Brain pericyte (primary cell): Measurements from ENCODE around the gene LNX1.

ENCODE experiments used
- DNase-seq: peaks from one replicate; pipeline ENCODE4 v3.0.0-alpha.2; 2012; ENCODE audit warnings: low read depth, low spot score

Gene LNX1

GRCh38 chr4:53536328-53536727 lies 55.0 kb downstream of the LNX1 start:
- DNase-seq = no peak

DNA sequence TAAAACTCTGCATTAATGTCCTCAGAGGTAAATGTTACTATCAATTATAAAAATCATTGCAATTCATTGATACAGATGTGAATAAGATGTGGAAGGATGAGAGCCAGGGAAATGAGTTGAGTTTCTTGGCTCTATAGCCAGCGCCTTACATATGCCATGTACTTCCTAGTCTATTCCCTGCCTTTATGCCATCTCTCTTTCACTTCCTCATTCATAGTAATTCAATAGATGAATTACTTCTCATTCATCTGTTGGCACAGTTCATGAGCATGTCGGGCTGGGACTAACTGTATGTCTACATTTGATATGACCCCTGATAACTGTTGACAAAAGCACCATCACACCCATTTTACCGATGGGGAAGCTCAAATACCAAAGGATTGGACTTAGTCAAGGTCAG lies 55.7 kb downstream of the LNX1 start:
- no peak for DNase-seq

DNA sequence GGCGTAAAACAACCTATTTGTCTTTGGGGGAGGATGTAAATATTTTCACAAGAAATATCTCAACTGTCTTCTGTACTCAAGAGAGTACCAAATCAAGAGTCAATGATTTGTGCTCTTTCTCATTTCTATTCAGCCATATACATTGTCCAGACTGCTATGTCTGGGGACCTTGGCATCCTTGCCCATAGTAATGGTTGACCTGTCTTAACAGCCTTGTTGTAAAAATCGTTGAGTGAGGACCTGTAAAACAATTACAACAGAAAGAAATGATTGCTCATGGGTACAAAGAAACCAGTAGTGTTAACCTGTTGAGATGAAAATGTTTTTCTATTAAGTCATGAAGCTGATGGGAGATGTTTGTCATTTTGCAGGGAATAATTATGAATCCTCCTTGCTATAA lies 56.6 kb downstream of the LNX1 start:
- no peak for DNase-seq

GRCh38 chr4:53532521-53532920 lies 58.8 kb downstream of the LNX1 start:
- DNase-seq = no peak

GRCh38 chr4:53531585-53532224 lies 59.6 kb downstream of the LNX1 start:
- DNase-seq = no peak

GRCh38 chr4:53529025-53529424 lies 62.3 kb downstream of the LNX1 start:
- no peak for DNase-seq

DNA sequence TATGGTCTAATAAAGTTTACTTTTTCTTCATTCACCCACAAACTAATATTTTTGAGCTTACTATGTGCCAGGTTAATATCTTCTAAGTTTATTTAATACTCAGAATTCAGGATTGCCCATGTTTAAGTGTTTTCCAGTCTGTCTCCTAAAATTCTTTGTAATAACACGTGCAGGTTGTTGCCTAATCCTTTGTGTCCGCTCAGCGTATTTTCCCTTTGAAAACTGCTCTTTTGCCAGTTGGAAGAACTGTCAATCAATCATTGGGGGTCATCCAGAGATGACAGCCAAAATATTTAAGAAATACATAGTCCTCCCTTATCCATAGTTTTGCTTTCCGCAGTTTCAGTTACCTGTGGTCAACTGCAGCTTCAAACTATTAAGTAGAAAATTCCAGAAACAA lies 63.4 kb downstream of the LNX1 start:
- DNase-seq = no peak

- no peak for DNase-seq
These were observed 64.0 kb downstream of the LNX1 start for GRCh38 chr4:53527326-53527725.

GRCh38 chr4:53522334-53522733 lies 69.0 kb downstream of the LNX1 start:
- DNase-seq = no peak

- no peak for DNase-seq
These were observed 71.2 kb downstream of the LNX1 start for GRCh38 chr4:53520116-53520515.

DNA sequence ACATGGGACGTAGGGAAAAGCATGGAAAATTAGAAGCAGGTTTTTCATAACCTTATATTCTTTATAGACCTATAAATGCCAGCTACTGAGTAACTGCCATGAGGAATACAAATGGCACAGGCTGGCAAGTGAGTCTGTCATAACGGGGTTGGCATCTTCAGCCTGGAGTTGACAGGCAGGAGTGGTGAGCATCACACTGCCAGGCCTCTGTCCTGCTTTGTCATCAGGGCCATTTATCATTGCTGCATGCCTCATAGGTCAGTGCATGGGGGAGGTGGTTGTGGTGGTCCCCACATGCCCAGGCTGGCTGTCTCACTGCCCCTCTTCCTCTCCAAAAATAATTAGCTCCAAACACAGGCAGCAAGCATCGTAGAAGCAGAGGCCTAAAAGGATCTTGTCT lies 72.5 kb downstream of the LNX1 start:
- DNase-seq = no peak

DNA sequence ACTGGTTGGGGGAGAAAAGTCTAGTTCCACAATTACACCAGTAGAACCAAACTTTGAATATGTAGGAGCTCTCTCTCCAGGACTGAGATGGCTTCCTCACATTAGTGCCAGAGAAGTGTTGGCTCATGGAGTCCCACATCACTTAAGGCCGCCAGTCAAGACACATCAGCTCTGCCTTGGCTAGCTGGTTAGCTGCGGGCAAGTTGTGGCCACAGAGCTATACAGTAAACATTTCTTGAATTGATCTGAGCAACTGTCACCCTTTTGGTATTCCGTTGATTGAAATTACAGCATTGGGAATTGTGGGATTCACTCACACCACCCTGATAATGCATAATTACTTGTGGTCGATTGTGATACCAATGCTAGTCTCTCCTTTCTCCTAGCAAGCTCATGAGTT lies 76.2 kb downstream of the LNX1 start:
- no peak for DNase-seq

GRCh38 chr4:53514509-53514908 lies 76.8 kb downstream of the LNX1 start:
- no peak for DNase-seq

DNA sequence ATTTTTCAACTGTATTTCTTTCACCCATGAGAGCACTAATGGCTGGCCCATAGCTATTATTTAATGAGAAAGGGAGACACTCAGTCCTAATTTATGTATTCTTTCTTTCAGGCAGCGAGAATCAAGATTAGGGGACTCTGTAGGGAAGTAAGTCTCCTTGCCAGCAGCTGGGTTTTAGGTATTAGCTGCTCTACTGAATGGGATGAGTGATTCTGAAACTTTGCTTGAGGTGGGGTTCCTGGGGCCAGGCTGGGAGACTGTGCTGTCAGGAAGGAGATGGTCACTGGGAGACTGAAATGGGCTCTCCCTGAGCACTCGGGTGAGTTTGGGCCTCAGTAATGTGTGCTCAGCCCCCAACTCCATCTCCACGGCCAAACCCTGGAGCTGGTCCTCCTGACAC lies 78.7 kb downstream of the LNX1 start:
- DNase-seq = no peak

GRCh38 chr4:53511014-53511413 lies 80.3 kb downstream of the LNX1 start:
- no peak for DNase-seq

- DNase-seq = no peak
These were observed 81.0 kb downstream of the LNX1 start for GRCh38 chr4:53510321-53510720.

DNA sequence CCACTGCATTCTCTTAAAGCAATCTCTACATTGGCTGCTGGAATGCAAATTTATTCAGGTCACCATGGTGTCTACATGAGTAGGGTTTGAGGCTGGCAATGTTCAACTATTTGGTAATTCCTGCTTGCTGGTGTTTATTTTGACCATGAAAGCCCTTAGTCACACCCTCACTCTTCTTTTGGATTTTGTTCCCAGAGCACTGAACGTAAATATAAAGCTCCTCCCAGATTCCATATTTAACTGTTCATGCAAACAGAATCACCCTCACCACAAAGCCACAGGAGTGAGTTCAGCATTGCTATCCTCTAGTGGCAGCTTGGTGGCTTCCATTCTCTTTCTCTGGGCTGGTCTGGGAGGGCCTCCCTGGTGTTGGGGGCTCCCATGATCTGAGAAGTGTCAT lies 82.8 kb downstream of the LNX1 start:
- no peak for DNase-seq

DNA sequence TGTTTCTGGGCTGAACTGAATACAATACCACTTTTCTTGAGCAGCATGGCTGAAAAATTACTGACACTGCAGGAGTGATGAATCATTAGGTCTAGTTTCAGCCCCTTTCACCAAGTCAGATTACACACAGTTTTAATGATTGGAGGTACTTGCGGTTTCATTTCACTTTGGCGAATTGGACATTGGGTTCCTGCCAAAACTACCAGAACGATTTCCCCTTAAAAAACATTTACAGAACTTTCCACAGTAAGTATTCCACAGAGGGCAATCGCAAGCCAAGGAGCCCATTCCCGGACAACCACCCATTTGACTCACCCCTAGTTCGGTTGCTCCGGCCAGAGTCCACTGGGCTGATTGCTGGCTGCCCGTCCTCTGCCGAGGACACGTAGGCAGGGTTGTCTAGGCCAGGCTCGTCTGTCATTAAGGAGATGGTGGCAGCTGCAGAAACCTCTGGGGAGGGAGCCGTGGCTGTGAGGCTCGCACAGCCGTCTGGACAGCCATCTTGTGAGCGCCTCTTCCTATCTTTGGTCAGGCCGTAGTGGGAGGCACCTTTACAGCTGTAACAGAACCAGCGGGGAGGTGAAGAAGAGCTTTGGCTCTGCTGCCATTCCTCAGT lies 83.5 kb downstream of the LNX1 start:
- no peak for DNase-seq

DNA sequence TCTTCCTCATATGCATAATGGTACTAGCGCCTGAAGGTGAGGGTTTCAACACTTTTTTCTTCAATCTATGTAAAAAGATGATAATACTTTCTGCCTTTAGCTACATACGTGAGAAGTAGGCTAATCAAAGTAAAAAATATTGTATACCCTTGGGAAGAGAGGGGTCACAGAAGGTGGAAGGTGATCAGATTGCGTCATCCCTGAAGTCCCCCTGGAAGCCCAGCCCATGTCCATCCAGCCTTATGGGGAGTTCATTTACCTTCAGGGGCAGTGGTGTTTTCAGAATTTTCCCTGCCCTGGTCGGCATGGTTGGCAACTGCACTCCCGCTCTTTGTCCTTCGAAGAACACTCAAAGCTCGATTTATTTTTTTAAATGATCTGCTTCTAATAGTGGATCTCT lies 84.2 kb downstream of the LNX1 start:
- no peak for DNase-seq

DNA sequence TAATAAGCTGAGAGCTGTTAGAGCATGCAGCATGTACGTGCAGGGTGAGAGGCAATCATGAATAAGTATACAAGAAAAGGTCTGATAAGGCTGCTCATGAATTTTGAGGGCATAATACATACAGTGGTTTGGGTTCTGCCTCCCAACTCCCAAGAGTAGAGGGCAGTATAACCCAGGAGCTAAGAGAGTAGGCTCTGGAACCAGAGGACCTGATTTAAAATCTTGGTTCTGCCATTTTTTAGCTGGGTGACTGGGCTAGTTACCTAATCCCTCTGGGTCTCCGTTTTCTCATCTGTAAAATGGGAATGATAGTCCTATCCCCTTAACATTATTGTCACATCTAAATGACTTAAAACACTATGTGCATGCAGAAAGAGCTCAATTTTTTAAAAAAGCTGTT lies 85.3 kb downstream of the LNX1 start:
- no peak for DNase-seq

DNA sequence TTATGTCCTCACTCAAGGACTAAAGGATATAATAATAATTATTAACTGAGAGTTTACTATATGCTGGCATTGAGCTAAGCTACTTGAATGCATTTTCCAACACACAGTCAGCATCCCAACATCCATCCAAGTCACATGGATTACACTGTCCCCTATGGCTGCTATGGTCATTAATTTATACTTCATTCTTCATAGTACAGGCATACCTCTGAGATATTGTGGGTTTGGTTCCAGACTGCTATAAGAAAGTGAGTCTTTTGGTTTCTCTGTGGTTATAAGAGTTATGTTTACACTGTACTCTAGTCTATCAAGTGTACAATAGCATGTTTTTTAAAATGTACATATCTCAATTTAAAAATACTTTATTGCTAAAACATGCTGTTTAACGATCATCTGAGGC lies 89.2 kb downstream of the LNX1 start:
- DNase-seq = no peak

DNA sequence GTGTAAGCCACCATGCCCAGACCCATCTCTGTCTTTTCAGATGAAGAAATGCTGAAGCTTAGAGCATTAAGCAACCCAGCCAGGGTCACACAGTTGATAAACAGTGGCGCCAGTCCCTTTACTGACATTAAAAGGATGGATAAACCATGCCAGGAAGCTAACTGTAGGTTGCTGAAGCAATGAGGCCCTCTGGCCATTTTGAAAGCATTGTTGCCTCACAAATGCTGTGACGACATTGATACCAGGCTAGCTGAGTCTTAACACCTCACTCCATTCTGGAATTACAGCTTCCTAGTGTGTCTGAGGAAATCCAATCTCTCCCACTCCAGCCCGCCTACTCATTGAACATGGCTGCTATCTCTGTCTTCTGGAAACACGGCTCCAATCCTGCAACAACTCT lies 89.7 kb downstream of the LNX1 start:
- DNase-seq = no peak

DNA sequence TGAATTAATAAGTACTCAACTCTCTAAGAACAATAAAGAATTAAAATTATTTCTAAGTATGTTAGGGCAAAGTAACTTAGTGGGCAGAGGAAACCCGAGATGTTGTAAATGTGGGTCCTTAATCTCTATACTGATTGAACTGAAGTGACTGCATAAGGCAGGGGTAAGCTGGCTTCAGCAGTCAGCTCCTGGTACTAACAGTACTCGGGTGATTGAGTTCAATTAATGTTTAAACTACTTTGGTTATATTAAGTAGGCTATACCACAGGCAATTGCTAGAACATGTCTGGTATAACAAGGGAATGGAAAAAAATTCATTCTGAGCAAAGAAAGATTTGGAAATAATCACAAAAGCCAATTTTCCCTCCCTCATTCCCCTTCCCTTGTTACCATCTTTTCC lies 90.7 kb downstream of the LNX1 start:
- DNase-seq = no peak

GRCh38 chr4:53499791-53500190 lies 91.5 kb downstream of the LNX1 start:
- DNase-seq = no peak
